NCI-H2081 treated with DMSO at 0.1 percent for 48 hours (cell line): Measurements from ENCODE around the gene DDB1.
"Not testable (repeated sequence)": the region's sequence is repeated elsewhere in the genome, so short reads cannot be mapped to it uniquely, and the experiment has no call there.

Experiments
- DNase-seq: peaks from one replicate; lab custom pipeline; 2025; lab: John Stamatoyannopoulos, UW

Gene DDB1

DNA sequence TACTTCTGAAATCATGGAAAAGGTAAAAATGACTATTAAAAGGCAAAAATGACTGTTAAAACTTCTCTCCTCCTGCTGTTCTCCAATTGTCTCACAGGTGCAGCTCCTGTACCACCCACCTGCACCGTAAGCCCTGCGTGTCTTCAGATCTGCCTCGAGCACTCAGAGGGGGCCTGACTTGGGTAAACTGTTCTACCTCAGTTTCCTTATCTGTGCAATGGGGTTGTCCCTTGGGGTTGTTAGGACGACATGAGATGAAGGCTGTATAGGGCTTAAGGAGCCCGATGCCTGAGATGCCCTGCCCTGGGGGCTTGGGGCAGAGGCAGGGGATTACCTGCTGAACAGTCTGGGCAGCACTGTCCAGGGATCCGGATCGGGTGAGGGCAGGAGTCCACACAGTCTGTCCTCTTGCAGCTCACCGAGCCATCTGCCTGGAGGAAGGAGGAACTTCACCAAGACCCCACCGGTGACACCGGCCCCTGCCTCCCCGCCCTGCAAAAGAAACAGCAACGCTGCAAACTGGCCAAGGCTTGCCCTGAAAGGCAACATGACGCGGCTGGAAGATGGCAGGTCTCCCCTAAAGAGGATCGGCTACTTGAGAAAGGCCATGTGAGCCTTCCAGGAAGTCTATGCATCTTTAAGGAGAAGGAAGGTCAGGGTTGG, 64.2 kb downstream of the DDB1 start:
- no peak for DNase-seq

- no peak for DNase-seq
Measured at GRCh38 chr11:61267437-61267841, 65.5 kb downstream of the DDB1 start.

- DNase-seq, result no peak
Measured at GRCh38 chr11:61266602-61267001, 66.3 kb downstream of the DDB1 start.

DNA sequence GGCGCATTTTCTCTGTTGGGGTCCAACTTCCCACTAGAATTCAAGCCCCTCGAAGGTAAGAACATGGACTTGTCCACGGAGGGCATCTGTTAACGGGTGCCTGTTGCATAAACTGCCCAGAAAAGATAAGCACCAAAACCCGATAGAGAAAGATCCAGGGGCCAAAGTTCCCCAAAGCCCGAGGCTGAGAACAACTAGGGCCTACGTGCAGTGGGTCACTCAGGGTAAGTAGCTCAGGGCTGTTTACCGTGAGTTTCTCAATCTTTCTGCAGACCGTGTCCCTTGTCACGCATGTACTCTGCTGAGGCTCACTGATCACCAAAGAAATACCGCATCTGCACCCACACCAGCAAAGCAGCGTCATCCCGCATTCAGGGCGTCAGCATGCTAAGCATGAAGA, 67.5 kb downstream of the DDB1 start:
- no peak for DNase-seq

- no peak for DNase-seq
Measured at GRCh38 chr11:61264795-61265194, 68.1 kb downstream of the DDB1 start.

DNA sequence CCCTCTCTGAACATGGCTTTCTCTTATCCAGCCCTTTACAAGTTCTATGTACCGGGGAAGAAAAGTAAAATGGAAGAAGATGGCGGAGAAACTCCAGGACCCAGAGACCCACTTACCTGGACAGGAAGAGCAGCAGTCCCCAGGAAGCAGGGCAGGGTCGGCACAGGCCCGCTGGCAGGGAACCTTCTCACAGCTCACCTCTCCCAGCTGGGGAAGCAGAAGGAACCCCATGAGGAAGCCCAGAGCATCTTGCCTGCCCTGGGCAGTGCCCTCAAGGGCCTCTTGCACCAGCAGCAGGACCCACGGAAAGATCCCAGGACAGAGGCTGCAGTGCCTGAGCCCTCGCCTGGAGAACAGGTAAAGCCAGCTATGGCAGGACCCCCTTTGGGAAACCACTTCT, 68.5 kb downstream of the DDB1 start:
- DNase-seq, result no peak

- DNase-seq, result no peak
Measured at GRCh38 chr11:61259363-61259762, 73.5 kb downstream of the DDB1 start.

DNA sequence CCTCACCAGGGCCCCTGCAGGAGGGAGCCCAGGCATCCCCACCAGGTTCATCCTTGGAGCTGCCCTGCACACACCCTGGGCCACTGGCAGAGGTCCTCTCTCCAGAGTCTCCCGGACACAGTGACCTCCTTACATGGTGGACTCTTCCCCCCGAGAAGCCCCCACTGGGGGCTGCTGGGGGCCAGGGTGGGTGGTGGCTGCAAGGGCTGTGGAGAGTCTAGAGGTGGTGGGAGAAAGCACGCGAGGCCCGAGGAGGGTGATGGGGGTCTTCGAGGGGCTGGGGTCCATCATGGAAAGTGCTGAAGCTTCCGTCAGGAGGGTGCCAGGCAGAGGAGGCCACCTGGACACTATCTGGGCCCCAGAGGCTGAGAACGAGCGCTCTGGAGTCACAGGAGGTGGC, 74.4 kb downstream of the DDB1 start:
- no peak for DNase-seq

DNA sequence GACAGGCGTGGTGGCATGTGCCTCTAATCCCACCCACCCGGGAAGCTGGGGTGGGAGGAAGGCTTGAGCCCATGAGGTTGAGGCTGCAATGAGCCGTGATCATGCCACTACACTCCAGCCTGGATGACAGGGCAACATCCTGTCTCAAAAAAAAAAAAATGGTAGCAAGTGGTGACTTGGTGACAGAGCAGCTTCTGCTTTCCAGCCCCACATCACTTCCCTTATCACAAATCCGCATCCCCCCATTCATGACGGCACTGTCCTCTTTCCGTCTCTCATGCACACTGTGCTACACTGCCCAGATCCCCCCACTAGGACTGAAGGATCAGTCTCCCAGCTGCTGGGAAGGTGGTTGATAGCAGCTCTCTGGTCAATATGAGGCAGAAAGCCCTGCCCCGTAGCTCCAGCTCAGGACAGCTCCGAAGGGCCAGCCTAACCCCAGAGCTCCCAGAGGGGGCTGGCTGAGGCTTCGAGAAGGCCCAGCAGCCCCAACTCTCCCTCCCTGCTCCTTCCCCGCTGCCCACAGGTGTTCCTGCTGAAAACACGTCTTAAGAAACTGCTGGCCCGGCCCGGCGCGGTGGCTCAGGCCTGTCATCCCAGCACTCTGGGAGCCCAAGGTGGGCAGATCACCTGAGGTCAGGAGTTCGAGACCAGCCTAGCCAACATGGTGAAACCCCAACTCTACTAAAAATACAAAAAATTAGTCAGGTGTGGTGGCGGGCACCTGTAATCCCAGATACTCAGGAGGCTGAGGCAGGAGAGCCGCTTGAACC, 76.0 kb downstream of the DDB1 start:
- DNase-seq, result no peak

GRCh38 chr11:61254403-61255025, 78.4 kb downstream of the DDB1 start:
- DNase-seq, result no peak

DNA sequence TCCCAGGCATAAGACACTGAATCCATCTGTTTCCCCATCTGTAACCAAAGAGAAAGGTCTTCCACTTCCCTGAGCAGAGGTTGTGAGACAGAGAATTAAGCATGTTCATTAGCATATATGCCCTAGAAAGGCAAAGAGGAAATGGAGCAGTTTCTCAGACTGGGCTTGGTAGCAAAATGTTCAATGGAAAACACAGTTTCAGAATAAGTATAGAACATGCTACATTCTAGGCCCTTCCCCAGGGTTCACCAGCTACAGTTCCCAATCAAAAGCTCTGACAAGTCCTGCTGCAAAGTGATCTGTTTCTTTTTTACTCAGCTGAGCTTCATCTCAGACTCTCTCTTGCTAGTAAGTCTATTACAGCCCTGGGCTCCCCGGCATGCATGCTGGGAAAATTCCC, 80.6 kb downstream of the DDB1 start:
- not testable (repeated sequence) for DNase-seq

GRCh38 chr11:61250796-61251765, 81.8 kb downstream of the DDB1 start:
- DNase-seq, result not testable (repeated sequence)
